Umbilical cord (tissue), 2 donors: Measurements from ENCODE around the gene RTTN. TPM values are rescaled to one million over a fixed set of nuclear protein-coding genes. Genes with fewer than 3 reads are reported as not detected.
"Not testable (repeated sequence)": the region's sequence is repeated elsewhere in the genome, so short reads cannot be mapped to it uniquely, and the experiment has no call there.

Source experiments
- DNase-seq: peaks from one replicate; pipeline ENCODE4 v3.0.0-alpha.2; 2015; ENCODE audit warnings: low spot score
- total RNA-seq: library from RNA; depleted of rRNA; stranded (reverse); fragments of >200 nt; gene quantifications from one replicate; pipeline ENCODE4 v1.2.3, GENCODE V29; 2014; ENCODE audit warnings: low replicate concordance; ENCODE audit not compliant: insufficient read depth

Gene RTTN
- total RNA-seq, 1 donor from 2014 or later, result 53.2 TPM

DNA sequence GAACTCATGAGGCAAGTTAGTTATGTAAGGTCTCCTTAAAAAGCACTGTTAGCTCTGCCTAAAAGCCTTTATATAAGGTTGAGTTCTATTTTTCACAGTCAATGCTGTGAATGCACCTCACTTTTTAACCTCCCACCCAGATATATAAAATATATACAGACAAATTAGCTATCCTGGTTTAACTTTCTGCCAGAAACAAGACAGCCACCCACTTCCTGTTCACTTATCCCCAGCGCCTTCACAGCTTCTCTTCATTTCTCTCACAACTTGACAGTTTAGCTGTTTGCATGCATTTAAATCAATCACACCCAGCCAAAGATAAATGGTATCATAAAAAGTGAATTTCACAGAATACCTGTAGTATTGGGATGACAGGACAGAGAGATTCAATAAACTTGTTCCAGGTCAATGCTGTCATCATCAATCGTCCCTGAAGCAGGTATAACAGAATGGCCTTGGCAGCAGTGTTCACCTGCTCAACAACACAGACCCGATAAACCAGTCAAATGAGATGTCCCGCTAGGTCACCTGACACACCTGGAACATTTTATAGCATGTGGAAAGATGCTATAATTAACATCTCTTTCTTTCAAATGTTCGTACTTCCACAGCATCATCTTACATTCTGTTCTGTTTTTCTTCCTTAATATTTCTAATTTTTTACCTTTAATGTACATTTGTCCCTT, 55.7 kb downstream of the RTTN start:
- DNase-seq, result peak; percentile 42

DNA sequence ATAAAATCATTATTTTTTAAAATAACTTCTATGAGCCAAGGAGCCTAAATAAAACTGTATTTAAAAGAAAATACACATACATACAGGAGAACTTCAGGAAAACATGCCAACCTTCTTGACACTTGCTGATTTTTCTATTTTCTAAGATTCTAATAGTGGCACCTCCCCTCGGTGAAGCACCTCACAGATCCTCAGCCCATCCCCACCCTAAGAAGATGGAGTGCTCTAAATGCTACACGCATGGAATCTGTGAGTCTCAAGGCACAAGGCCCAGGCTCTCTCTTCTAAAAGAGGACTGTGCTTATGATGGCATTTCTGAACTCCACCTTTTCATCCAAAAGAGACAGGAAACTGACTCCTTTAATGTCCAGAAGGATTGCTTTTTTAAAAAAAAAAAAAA, 56.3 kb downstream of the RTTN start:
- DNase-seq, result no peak

DNA sequence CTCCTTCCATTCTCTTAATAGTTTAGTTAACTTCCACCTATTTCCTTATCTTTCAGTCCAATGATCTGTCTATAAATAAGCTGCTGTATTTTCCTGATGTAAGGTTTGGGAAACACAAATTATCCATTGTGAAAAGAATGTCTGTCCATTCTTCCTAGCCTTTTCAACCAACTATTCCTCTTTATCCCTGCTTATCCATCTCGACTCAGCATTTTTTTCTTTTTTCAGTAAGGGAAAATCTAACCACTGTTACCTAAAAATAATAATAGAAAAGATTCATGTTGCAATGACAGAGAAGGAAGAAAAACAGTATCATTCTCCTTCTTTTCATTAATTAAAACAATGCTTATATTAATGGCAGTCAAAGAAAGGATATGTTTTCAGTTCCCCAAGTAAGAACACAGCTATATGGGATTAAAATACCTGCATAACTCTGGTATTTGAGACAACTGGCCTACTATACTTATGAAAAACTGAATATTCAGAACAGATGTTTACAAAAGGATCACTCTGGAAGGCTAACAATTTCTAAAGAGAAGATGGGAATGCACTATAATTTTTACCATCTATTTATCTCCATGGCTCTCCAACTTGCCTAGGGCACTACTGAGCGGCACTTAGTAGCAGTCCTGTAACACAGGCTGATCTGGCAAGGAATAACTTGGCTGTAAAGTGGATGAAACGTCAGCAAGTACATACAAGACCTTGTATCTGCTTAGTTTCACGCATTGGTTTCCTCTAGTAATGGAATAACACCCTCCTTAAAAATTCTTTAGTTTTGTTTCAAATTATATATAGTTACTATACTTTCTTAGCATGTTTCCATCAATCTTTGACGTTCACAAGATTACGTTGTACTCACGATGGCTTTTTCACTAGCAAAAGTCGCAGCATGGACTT, 57.2 kb downstream of the RTTN start:
- DNase-seq, result peak; percentile 7

DNA sequence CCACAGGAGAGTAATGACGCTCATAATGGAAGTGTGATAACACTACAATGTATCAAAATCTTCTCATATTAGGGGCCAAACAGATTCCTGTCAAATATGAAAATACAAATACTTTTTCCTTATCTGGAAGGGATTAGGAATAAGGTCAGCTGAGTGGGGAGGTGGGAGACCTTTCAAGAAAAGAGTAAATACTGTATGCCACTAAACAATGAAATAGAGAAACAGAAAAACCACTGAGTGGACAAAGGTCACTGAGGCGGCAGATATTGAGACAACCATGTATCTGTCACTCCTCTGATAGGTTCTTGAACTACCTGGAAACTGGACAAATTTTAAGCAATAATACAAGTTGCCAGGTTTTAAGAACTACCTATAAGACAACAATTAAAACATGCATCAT, 59.3 kb downstream of the RTTN start:
- no peak for DNase-seq

DNA sequence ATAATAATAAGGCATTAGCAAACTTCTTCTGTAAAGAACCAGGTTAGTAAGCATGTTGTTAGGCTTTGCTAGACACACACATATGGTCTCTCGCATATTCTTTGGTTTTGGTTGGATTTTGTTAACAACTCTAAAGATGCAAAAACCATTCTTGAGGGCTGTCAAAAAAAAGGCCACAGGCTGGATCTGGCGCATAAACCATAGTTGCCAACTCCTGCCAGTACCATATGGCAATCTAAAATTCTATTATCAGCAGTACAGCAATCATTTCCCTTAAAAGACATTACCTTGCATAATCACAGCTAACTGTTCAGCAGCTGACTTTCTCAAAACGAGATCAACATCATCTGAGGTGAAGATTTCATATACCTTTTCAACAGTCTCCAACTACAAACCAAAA, 63.5 kb downstream of the RTTN start:
- no peak for DNase-seq

DNA sequence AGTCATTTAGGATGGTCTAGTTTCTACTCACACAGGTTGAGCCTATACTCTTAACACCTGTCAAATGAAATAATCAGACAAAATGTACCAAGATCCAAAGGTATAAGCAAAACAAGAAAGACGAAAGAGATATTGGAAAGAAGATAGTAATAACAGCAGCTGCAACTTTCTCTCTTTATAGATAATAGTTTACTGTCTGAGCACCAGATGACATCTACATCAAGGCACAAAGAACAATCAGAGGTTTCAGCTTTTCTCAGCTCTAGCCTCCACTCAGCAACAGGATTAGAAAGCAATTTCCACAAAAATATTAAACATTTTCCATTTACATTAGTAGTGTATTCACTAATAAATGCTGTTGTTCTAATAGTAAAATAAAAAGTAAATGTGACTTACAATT, 66.3 kb downstream of the RTTN start:
- DNase-seq, result no peak

DNA sequence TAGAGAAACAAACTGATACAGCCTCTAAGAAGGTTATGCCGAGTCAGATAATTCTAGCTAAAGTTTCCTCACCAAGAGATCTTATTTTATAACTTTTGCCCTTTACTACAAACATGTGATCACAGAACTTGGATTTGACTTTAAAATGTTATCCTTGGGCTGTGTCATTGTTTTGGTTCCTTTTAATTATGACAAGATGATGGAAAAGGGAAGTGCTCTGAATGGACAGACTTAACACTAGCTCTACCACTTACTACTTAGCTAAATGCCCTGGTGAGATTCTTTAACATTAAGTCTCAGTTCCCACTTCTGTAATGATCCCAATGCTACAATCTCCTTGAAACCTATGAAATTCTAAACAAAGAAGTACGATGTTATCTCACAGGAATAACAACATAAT, 69.9 kb downstream of the RTTN start:
- no peak for DNase-seq

DNA sequence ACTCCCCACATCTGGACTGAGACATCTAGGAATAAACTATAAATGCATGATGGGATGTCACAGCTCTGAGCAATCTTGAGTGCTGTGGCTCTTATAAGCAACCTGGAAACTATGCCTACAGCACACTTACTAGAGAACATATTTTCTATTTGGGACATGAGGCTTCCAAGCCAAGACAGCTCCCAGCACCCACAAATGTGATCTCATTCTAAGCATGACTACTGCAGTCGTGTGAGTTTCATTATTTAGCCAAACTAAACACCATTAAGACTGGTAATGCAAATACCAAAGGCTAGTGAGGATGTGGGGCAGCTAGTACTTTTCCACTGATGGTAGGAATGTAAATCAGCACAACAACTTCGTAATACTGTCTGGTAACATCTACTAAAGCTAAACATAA, 72.5 kb downstream of the RTTN start:
- DNase-seq, result no peak

DNA sequence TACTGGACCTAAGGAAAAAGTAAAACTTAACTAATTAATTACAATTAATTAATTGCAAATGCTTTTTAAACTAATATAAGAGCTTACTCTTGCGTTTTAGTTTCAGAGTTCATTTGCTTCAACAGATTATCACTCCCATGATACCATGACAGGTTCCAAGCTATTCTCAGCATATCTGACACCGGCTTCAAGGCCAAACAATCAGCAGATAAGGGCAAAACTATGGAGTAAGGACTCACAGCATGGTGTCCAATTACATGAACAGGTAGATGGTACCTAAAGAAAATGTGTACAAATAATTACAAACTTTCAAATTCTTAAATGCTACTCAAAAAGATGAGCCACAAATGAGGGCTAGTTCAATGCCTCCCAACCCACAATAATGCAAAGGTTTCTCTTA, 77.2 kb downstream of the RTTN start:
- no peak for DNase-seq

DNA sequence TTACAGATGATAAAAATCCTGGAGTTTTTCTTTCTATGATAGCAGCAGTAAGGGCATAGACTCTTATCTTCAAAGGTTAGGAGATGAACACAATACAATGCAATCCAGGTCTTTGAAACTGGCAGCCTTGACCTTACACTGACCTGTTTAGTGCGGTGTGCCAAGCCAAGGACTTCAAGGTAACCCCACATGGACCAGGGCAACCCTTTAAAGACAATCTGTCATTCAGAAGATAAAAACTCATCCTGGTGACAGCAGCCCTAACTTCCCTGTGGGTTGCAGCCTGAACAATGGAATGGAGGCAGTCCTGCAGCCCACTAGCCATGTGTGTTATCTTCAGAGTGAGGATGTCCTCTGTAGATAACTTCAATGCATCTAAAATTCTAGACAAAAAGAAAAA, 78.1 kb downstream of the RTTN start:
- DNase-seq, result no peak

DNA sequence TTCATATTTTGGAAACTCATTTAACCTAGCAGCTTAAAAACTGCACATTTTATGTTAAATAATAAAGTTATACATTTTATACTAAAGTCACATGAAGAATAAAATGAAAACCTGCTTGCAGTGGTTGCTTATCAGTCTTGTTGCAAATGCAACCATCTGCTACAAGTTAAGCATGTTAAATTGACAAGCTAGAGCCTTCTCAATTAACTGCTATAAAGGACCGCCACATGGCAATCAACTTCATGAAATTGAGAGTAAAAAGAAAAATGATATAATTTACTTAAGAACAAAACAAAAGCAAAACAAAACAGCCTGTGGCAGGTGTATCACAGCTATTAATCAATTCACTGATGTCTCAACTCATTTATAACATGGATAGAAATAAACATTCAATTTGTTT, 78.7 kb downstream of the RTTN start:
- no peak for DNase-seq

DNA sequence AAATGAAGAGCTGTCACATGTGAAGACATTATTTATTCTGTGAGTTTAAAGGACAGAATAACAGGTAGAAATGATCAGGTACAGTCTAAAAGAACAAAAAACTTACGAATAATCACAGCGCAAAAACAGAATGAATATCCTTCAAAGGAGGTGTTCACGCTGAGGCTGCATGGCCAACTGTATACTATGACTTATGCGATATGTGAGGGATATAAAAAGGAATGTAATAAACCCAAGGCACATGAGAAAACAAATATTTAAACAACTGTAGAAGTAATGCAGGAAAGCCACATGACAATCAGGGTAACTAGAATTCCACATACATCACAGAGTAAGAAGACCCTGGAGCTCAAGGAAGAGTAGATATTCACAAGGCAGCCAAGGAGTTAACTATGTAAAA, 81.3 kb downstream of the RTTN start:
- no peak for DNase-seq

DNA sequence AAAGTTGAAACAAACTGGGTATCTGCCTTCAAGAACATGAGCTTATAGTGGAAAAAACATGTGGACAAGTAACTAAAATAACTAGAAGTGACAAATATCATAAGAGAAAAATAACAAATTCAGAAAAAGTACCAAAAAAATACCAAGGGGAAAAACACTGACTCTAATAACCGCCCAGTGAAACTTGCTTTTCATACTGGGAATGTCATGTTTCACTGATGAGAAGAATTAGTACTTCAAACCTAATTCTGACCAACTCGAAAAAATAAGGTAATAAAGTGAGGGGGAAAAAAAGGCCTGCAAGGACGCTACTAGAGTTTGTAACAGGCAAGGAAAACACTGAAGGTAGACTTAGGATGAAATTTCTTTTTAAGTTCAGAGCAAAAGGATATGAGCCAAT, 83.6 kb downstream of the RTTN start:
- DNase-seq, result no peak

DNA sequence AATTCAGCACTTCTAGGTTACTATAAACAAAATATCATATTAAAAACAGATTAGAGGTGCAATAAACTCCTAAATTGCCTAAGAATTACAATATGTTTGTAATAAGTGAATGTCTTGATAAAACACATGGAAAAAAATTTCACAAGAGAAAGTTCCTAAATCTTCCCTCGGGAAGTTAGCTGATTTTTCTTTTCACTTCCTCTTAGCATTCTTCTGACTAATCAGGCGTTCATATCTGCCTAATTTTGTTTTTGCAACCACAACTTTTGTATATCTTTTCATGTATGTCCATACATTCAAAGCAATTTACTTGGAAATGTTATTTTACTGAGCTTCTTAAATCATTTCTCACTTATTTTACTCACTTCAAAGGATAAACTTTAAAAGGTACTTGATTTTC, 88.5 kb downstream of the RTTN start:
- DNase-seq, result no peak

DNA sequence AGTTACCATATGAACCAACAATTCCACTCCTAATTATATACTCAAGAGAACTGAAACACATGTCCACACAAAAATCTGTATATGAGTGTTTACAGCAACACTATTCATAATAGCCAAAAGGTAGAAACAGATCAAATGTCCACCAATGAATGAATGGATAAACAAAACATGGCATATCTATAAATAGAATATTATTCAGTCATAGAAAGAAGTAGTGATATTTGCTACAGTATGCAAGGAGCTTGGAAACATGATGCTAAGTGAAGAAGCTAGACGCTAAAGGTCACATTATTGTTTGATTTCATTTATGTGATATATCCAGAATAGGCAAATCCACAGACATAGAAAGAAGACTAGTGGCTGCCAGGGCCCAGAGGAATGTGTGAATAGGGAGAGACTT, 92.0 kb downstream of the RTTN start:
- DNase-seq, result no peak

DNA sequence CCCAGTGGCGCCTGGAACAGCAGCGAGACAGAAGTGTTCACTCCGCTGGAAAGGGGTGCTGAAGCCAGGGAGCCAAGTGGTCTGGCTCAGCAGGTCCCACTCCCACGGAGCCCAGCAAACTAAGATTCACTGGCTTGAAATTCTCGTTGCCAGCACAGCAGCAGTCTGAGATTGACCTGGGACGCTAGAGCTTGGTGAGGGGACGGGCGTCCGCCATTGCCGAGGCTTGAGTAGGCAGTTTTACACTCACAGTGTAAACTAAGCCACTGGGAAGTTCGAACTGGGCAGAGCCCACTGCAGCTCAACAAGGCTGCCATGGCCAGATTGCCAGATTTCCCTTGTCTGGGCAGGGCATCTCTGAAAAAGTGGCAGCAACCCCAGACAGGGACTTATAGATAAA, 94.8 kb downstream of the RTTN start:
- no peak for DNase-seq

DNA sequence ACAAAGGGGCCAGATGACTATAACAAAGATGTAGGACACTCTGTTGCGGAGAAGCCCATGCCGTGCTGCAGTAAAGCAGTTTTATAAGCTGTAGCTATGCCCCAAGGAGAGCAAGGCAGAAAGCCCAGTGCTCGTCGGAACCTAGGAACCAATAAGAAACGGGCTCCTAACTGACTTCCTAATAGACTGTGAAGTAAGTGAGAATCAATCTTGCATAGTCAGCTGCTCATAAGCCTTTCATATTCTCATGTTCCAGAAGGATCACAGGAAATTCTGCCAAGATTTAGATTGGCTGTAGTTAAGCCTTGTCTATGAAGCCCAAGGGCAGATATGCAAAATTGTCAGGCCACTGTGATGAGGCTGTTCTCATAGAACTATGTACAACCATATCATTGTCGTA, 98.4 kb downstream of the RTTN start:
- DNase-seq, result peak; percentile 2

DNA sequence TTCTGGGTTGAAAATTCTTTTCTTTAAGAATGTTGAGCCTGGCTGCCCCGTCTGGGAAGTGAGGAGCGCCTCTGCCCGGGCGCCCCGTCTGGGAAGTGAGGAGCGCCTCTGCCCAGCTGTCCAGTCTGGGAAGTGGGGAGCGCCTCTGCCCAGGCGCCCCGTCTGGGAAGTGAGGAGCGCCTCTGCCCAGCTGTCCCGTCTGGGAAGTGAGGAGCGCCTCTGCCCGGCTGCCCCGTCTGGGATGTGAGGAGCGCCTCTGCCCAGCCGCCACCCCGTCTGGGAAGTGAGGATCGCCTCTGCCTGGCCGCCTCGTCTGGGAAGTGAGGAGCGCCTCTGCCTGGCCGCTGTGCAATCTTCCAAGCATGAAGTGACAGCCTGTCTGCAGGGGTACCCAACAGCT, 102.6 kb downstream of the RTTN start:
- not testable (repeated sequence) for DNase-seq

DNA sequence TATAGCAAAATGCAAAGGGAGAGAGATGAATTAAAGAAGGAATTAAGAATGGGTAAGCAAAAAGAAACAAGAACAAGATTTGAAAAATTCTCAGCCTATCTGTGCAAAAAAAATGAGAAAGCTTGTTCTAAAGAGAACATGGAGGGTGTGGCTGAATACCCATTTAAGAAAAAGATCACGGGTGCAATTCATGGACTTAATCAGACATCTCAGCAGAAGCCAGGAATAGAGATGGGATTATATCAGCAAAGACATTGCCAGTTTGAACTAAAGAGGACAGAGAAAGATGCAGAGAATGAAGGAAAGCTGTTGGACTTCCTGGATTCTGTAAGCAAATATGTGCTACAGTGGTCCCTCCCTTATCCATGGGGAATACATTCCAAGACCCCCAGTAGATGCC, 115.6 kb downstream of the RTTN start:
- DNase-seq, result no peak

DNA sequence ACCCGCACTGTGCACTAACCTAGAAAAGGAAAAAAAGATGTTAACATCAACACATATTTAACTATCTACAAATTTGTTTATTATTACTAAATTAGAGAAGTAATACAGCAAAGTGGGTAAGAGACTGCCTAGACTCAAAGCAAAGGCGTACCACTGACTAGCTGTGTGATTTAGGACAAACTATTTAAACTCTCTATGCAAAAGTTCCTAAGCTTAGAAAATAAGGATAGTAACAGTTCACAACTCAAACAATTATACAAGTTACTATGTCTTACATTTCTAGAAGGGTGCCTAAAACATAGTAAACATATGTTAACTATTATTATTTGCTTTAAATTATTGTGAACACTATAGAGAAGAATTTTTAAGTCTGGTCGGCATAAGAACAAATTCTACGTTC, 119.4 kb downstream of the RTTN start:
- no peak for DNase-seq

DNA sequence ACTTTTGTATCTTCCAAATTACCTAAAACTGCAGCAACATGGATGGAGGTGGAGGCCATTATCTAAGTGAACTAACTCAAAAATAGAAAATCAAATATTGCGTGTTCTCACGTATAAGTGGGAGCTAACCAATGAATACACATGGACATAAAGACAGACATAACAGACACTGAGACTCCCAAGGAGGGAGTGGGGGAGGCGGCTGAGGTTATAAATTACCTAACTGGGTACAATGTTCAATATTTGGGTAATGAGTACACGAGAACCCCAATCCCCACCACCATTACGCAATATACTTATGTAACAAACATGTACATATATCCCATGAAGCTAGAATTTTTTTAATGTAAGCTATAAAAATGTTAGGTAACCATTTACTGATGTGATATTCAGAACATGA, 119.8 kb downstream of the RTTN start:
- DNase-seq, result no peak

DNA sequence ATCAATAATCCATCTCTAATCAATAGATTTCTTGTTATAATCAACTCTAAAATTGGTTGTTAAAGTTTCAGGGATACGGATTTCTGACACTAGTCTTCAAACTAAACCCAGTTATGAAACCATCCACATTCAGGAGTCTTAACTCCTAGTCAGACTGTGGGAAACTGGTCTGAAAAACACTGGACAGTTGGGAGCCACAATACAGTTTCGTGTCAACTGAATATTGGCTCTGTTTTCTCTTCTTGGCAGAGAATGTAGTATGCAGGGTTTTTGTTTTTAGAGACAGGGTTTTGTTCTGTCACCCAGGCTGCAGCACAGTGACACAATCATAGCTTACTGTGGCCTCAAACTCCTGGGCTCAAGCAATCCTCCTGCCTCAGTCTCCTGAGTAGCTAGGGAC, 123.1 kb downstream of the RTTN start:
- no peak for DNase-seq

DNA sequence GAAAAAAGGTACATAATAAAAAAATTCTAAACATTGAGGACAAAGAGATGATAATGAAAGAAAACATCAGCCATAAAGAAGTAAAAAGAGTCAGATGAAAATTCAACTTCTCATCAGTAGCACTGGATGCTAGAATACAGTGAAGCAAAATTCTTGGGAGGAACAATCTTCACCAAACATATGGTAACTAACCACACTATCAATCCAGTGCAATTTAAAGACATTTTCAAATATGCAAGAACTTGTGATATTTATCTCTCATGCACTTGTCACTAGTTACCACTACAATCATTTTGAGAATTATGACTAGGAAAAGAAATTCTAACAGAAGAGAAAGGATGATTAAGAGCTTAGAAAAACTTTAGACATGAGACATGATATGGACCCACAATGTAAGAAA, 127.4 kb downstream of the RTTN start:
- DNase-seq, result no peak
